Measurements from ENCODE around the gene SLC13A4.

Gene SLC13A4

GRCh38 chr7:135728136-135728669, at the start of gene SLC13A4:
Gene SLC13A4, minus strand, starts transcription at chr7:135728186. Its CDS starts 690 bp downstream, at chr7:135727496.
- no peak for TF ChIP-seq CTCF (conservative IDR thresholded peaks at IDR 0.05)
- H3K27ac ChIP-seq = no peak within 1 kb of the TSS

GRCh38 chr7:135775915-135776314, 47.9 kb upstream of the SLC13A4 start:
- H3K27ac ChIP-seq = peak overlapping the region; percentile 97

GRCh38 chr7:135775230-135775629, 47.2 kb upstream of the SLC13A4 start:
- H3K27ac ChIP-seq = peak overlapping the region; percentile 97
- no peak for TF ChIP-seq CTCF (conservative IDR thresholded peaks at IDR 0.05)

GRCh38 chr7:135774284-135774683, 46.3 kb upstream of the SLC13A4 start:
- H3K27ac ChIP-seq = peak overlapping the region; percentile 97
- TF ChIP-seq CTCF (conservative IDR thresholded peaks at IDR 0.05) = no peak

GRCh38 chr7:135773464-135773863, 45.5 kb upstream of the SLC13A4 start:
- TF ChIP-seq CTCF (conservative IDR thresholded peaks at IDR 0.05) = no peak
- H3K27ac ChIP-seq = peak overlapping the region; percentile 97

- TF ChIP-seq CTCF (conservative IDR thresholded peaks at IDR 0.05) = no peak
- H3K27ac ChIP-seq = peak overlapping the region; percentile 97
Measured at GRCh38 chr7:135772639-135773222, 44.7 kb upstream of the SLC13A4 start.

GRCh38 chr7:135771961-135772638, 44.1 kb upstream of the SLC13A4 start:
- no peak for TF ChIP-seq CTCF (conservative IDR thresholded peaks at IDR 0.05)
- H3K27ac ChIP-seq = peak overlapping the region; percentile 97

GRCh38 chr7:135771051-135771450, 43.1 kb upstream of the SLC13A4 start:
- TF ChIP-seq CTCF (conservative IDR thresholded peaks at IDR 0.05) = no peak
- H3K27ac ChIP-seq = no peak overlapping the region

Measured in VCaP (cell line).